GM21529 (cell line): ENCODE results near the gene PAPSS1.
"Not testable (repeated sequence)": the region's sequence is repeated elsewhere in the genome, so short reads cannot be mapped to it uniquely, and the experiment has no call there.

Experiments
- ATAC-seq: cut with Tn5 transposase; IDR thresholded peaks from one replicate; pipeline ENCODE4 v1.9.1; 2021; ENCODE audit not compliant: unreplicated experiment

PAPSS1 gene

DNA sequence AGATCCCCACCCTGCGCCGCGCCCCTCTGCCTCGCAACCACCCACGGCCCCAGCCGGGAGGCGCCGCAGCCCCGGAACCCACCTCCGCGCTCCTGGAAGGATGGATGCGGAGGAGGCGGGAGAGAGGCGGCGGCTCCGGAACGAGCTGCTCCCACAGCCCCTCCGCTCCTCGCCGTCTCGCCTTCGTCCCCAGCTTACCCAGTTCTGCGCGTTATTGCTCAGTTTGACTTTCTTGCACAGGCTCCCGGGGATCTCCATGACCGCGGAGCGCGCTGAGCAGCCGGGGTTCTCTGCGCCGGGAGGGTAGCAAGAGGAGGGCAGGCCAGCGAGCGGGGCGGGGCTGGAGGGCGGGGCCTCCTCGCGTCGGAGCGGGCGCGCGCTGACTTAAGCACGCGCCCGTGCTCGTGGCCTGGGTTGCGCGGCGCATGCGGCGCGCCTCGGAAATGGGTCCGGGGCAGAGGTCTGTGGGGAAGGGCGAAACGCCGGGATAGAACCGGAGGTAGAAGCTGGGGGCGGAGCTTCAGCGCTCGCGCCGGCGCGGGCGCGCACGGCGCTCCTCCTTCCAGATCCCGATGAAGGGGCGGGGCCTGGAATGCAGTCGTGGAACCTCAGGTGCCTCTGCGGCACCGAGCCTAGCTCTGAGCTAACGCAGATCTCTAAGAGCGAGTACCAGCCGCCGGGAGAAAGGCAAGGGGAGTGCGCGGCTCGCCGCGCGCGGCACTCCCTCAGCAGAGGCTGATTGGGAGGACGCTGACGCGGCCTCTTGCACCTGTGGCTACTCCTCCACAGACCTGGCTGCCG lies at the start of gene PAPSS1:
Gene PAPSS1 (minus strand): TSS at position 313 of the 801 bp plus-strand sequence. CDS start 55 bp downstream, at position 258.
- ATAC-seq = peak; percentile 84

DNA sequence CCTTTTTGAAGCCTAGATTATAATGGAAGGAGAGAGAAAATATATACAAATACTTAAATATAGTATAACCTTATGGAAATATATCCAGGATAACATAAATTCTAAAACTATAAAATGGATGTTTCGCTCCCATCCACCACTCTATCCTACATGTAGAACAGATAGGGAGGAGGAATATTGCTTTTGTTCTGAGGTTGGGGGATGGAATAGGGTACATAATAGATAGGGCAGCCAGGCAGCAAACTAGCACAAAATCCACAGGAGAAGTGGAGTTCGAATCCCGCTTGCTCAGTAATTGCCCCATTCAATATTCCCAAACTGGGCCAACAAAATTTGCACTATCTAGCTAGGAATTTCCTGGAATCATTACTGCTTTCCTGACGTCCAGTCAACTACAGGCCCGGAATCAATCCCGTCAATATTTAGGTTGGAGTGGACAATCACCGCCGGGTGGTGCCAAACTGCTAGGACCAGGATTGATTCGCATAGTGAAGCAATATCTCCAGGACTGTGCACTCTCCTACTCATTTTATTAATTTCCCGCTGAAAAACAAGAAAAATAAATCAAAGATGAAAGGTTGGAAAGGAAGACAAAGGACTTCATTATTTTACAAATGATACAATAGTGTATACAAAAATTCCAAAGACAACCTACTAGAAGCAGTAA lies 40.4 kb upstream of the PAPSS1 start:
- ATAC-seq = no peak

DNA sequence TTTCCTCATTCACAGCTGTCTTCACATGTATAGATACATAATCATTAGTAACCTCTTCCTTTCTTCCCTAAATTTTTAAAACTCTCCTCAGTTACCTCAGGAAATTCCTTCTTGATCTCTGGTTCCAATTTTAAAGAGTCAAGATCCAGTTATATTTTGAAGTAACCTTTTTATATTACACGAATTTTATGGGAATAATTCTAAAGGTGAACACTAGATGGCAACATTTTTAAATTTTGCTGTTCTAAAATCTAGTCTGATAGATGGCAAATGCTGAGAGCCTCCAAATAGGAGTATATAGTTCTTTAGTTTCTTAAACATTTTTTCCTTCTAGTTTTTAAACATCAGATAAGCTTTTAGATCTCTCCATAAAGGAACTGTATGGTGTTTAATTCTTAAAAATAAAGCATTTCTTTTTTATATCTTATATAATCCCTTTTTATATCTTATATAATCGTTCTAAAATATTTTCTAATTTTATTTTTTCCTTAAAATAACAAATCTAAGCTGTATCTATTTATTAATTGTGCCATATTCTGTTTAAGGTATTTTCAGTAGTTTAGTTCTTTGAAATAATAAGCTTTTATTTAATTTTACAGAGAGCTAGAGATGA lies 37.9 kb upstream of the PAPSS1 start:
- peak; percentile 56 for ATAC-seq

DNA sequence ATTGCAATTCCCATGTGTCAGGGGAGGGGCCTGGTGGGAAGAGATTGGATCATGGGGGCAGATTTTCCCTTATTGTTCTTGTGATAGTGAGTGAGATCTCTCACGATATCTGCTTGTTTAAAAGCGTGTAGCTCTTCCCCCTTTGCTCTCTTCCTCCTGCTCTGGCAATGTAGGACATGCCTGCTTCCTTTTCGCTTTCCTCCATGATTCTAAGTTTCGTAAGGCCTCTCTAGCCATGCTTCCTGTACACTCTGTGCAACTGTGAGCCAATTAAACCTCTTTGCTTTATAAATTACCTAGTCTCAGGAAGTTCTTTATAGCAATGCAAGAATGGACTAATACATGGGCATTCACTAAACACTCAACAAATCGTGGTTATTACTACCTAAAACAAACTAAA lies 37.2 kb upstream of the PAPSS1 start:
- no peak for ATAC-seq

DNA sequence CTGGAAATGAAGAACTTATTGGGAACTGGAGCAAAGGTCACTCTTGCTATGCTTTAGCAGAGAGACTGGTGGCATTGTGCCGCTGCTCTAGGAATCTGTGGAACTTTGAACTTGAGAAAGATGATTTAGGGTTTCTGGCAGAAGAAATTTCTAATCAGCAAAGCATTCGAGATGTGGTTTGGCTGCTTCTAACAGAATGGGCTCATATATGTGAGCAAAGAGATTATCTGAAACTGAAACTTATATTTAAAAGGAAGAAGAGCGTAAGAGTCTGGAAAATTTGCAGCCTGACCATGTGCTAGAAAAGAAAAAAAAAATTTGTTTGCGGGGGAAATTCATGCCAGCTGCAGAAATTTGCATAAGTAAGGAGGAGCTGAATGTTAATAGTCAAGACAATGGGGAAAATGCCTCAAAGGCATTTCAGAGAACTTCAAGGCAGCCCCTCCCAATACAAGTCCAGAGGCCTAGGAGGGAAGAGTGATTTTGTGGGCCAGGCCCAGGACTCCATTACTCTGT lies 35.9 kb upstream of the PAPSS1 start:
- peak; percentile 47 for ATAC-seq

DNA sequence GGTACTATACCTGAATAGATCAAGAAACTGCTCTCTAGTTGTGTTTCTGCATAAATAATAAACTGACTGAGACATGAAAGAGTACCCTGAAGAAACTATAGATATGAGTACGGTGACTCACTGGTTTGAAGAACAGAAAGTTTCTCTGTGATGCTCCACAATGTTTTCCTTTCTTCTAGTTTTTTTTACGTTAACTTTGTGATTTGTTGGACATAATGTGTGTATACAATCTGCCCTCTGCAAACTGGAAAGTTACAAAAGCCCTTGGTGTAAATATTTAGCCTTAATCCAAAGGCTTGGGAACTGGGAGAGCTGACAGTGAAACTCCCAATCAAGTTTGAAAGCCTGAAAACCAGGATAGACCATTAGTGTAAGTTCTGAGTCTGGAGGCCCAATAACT lies 31.6 kb upstream of the PAPSS1 start:
- no peak for ATAC-seq

DNA sequence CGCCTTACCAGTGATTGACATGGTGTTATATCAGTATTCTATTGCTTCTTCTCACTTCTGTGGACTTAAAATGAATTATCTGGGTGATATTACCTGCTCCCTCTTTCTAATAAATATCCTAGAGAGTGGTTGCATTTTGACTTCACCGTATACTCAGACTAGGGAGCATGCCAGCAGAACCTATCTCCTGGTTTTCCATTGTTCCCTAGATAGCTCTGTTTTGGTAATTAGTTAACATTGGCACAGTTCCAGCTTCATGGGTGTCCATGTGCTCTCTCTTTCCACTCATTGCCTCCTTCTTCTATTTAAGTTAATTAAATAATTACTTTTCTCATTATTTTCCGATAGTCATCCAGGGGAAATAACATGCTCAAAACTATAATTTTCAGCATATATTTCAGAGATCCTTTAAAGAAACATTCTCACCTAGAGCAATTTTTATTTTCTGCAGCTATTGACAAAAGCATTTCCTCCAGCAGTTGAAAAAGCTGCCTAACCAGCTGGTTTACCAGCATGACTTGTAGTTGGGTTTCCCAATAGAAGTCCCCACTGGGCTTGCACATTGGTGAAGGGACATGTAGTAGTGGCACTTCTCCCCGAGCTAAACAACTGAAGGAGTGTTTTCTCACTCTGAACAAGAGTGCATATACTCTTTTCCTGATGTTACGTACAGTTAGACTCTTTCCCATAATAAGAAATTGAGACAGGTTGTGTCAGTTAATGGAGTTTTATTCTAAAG lies 27.9 kb upstream of the PAPSS1 start:
- no peak for ATAC-seq

DNA sequence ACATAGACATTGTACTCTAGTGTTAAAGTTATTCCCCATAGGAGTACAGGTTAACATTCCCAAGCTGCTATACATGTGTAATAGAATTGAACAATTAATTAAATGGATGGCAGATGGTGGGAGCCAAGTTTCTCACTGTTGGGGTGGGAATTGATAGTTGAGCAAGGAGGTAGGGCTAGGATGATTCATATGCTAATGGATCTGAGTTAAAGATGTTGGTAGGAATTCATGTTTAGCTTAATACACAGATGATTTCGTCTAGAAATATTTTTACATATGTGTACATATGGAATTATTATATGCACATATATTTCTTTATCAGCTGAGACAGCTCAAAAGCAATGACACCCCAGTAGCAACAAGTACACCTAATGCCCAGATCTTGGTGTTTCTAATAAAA lies 26.1 kb upstream of the PAPSS1 start:
- ATAC-seq = no peak

DNA sequence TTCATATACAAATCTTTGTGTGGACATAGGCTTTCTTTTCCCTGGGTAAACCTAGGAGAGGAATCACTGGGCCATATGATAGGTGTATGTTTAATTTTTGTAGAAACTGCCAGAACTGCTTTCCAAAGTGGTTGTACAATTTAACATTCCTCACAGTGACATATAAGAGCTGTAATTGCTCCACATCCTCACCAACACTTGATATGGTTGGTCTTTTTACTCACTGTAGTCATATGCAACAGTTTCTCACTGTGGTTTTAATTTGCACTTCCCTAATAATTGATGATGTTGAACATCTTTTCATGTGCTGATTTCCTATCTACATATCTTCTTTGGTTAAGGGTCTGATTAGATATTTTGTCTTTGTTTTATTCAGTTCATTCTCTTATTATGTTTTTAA lies 24.5 kb upstream of the PAPSS1 start:
- ATAC-seq = no peak

DNA sequence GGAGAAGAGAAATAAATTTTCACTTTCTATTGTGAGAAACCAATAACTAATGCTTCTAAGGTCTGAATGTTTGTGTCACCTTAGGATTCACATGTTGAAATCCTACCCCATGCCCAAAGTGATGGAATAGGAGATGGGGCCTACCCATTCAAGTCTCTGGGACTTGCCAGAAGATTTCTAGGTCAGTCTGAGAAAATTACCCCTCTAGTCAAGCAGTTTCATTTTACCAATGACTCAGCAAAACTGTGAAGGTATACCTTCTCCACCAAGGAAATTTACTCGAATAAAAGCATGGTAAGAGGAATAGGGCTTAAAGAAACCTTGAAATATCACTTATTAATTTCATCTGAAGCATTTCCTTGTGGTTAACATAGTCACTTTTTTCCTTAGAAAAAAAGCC lies 23.5 kb upstream of the PAPSS1 start:
- ATAC-seq = no peak

DNA sequence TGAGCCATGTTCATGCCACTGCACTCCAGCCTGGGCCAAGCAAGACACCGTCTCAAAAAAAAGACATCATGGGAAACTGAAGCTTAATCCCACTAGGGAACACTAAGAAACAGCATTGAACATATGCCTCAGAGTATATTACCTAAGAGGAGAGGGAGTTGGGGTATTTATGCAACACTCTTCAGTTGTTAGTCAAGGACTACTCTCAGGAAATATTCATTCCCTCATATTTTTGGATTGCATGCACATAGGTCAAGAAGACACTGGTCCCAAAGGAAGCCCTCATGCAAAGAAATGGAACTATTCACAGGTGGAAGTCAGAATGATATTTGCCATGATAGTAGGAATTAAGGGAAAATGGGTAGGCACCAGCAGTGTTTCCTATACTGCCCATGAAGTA lies 22.8 kb upstream of the PAPSS1 start:
- no peak for ATAC-seq

DNA sequence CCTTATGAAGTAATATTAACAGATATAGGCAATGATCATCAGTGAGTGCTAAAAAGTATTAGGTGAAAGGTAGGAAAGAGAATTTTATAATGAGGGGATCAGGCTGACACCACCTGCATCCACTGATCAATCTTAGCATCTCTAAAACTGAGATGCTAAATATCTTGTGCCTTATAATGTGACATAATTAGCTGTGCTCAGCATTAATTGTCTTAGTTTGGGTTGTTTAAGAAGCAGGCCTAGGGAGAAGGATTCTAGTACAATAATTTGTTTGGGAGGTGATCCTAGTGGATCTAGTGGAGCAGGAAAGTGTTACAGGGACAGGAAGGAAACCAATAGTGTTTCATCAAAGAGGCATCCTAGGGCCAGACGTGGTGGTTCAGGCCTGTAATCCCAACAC lies 22.2 kb upstream of the PAPSS1 start:
- no peak for ATAC-seq

DNA sequence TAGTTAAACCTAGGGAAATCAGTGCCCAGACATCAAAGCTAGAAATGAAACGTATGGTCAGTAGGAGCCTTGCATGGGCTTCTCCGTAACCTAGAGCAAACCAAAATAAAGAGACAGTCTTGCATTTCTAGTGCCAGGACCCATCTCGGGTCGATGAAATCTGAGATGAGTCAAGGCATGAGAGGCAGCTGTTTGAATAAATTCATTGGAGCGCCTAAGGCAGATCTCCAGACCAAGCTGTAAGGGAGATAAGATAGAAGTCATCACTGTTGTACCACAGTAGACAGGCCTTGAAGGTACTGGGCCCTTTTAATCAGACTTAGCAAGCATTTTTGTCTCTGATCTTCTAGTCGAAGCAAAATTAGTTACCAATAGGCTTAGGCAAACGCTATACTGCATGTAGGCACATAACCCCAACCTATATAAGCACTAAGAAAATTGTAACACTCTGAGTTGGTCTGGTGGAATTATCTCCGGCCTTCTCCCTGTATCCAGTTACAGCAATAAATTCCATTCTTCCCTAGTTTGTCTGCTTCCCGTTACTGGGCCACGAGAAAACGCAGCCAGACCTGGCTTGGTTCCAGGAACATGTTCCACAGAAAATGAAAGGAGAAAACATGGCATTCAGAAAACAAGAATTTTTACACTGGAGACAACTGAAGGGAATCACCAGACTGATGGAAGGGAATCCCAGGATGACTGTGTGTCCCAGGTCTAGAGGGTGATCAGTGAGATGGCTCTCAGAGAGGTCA lies 21.1 kb upstream of the PAPSS1 start:
- no peak for ATAC-seq

DNA sequence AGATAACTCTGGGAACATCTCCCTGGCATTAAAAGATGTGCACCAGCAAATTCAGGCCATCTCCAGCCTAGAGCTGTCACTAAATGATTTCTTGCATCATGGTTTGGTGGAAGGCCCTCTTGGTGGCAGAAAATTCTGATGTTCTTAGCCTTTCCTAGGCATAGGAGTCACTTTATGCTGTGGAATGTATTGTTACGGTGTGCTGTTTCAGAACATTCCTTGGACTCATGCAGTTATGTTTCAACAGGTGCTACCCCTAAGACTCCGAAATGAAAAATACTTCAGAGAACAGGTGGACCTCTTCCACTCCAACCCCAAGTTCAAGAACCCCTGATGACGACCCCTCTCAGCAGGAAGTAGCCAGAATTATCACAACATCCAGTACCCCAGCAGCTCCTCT lies 20.3 kb upstream of the PAPSS1 start:
- ATAC-seq = no peak

DNA sequence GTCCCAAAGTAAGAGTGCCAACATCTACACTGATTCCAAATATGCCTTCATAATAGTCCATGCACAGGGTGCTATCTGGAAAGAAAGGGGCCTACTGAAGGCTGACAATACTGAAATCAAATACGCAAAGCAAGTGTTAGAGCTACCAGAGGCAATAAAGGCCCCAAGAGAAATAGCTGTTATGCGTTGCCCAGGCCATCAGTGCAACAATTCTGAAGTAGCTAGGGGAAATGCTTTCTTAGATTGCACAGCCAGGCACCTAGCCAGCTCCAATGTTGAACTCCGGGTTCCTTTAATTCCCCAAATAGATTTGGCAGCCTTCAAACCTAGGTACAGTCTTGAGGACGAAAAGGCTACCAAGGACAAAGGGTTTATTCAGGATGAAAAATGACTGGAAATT lies 17.4 kb upstream of the PAPSS1 start:
- ATAC-seq = no peak

DNA sequence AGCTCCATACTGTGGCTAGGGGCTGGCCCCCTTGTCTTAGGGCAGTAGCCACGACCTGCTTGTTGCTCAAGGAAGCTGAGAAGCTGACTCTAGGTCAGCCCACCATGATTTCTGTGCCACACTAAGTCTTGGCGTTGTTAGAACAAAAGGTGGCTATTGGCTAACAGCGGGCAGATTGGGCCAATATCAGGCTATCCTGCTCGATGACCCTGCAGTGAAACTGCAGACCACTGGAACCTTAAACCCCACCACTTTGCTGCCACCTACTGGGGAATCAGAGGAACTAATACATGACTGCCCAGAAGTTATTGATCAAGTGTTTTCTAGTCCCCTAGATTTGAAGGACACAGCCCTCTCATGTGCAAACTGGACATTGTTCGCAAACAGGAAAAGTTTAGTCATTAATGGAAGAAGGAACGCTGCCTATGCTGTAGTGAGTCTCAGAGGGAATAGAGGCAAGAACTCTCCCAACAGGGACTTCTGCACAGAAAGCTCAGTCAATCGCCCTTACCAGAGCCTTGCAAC lies 17.0 kb upstream of the PAPSS1 start:
- peak; percentile 61 for ATAC-seq

DNA sequence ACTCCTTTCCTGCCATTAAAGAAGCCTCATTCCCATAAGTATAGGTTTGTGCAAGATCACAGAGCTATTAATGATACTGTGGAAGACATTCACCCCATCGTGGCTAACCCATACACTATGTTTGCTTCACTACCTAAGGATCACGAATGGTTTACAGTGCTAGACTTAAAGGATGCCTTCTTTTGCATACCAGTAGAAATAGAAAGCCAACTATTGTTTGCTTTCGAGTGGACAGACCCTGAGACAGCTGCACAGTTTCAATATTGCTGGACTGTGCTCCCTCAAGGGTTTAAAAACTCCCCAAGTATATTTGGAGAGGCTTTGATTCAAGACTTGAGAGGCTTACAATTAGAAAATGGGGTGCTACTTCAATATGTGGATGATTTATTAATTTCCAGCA lies 16.0 kb upstream of the PAPSS1 start:
- ATAC-seq = peak; percentile 75

DNA sequence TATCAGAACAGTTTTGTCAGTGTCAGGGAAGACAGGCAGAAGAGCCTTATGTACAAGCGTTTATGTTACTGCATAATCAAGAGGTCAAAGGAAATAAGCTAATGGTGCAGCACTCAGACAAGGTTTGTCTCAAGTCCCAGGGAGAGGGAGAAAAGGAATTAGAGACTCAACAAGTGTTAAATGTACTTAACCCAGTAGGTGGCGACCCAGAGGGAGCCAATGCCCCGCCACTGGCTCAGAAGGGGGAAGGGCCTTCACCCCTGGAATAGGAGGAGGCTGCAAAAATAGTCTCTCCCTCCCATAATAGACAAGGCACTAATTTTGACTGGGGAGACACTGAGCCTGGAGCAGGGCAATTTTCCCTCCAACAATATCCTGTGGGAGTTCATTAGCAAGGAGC lies 14.1 kb upstream of the PAPSS1 start:
- peak; percentile 29 for ATAC-seq

DNA sequence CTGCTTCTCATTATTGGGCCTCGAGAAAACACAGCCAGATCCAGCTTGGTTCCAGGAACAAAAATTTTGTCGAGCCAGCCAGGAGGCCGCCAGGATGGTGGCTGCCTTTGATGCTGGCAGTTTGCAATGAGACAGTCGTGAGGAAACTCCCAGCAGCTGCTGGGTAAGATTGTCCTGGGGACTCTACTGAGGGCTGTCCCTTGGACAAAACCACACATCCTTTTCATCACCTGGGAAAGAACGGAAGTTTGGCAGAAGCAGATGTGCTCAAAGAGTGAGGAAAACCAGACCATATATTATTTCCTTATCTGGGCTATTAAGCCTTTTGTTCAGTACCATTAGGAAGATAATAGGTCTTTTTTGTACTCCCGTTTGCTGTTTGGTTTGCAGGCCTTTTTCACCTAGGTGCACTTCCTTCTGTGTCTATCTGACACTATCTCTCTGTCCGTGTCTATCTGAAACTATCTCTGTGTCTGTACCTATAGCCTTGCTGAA lies 13.4 kb upstream of the PAPSS1 start:
- ATAC-seq = no peak

DNA sequence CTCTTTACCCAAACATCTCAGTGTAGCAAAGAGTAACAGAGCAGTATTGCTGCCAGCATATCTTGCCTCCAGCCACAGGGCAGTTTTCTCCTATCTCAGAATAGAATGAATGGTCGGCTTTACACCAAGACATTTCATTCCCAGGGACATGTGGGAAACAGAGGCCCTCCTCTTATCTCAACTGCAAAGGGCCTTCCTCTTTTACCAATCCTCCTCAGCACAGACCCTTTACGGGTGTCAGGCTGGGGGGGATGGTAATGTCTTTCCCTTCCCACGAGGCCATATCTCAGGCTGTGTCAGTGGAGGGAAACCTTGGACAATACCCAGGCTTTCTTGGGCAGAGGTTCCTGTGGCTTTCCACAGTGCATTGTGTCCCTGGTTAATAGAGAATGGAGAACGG lies 9.0 kb upstream of the PAPSS1 start:
- not testable (repeated sequence) for ATAC-seq
